ENCODE data around the gene RBM48.

Gene RBM48

DNA sequence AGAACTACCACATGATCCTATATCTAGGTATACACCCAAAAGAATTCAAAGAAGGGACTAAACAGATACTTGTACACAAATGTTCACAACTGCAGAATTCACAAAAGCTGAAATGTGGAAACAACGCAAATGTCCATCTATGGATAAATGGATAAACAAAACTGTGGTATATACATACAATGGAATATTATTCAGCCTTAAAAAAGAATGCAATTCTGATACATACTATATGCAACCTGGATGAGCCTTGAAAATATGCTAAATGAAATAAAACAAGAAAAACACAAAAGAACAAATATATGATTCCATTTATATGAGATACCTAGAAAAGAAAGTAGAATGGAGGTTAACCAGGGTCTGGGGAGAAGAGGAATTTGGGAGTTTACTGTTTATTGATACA, 54.4 kb downstream of the RBM48 start:
- TF ChIP-seq, protein P1, sequence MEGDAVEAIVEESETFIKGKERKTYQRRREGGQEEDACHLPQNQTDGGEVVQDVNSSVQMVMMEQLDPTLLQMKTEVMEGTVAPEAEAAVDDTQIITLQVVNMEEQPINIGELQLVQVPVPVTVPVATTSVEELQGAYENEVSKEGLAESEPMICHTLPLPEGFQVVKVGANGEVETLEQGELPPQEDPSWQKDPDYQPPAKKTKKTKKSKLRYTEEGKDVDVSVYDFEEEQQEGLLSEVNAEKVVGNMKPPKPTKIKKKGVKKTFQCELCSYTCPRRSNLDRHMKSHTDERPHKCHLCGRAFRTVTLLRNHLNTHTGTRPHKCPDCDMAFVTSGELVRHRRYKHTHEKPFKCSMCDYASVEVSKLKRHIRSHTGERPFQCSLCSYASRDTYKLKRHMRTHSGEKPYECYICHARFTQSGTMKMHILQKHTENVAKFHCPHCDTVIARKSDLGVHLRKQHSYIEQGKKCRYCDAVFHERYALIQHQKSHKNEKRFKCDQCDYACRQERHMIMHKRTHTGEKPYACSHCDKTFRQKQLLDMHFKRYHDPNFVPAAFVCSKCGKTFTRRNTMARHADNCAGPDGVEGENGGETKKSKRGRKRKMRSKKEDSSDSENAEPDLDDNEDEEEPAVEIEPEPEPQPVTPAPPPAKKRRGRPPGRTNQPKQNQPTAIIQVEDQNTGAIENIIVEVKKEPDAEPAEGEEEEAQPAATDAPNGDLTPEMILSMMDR (IDR thresholded peaks at IDR 0.05; ENCODE audit: poor library complexity, severe bottlenecking) = no peak
- Histone ChIP-seq H3K27me3 (ENCODE audit: insufficient read depth, poor library complexity, severe bottlenecking) (no peaks in the 10 kb centered on the region), H3K9me3 (ENCODE audit: severe bottlenecking) (no peaks in the 10 kb centered on the region), H3K4me1 (ENCODE audit: insufficient read depth, poor library complexity, severe bottlenecking) (peaks cover 24% of the 10 kb centered on the region), H3K4me3 (ENCODE audit: severe bottlenecking) (no peak overlapping the region), H3K36me3 (ENCODE audit: low read depth) (peaks cover 64% of the 10 kb centered on the region), H3K27ac (ENCODE audit: poor library complexity, severe bottlenecking) (no peak overlapping the region)
- DNase-seq (ENCODE audit: low spot score) (no peak), ATAC-seq (ENCODE audit: low read depth) (no peak)

DNA sequence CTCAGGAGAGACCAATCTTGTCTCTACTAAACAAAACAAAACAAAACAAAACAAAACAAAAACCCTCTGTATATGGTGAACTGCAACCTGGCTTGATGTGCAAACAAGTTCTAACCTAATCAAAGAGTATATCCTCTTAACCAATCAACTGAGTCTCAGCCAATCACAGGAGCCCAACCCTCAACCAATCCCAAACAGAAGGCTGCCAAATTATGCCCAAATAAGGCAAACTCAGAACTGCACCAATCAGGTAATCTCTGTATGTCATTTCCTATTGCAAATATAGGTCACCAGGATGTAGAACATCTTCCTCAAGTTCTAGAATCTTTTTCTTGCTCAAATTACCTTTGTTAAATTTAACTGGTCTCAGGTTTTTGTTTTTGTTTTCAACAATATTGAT, 56.4 kb downstream of the RBM48 start:
- Histone ChIP-seq H3K4me3 (ENCODE audit: severe bottlenecking) (no peak overlapping the region), H3K4me1 (ENCODE audit: insufficient read depth, poor library complexity, severe bottlenecking) (peaks cover 24% of the 10 kb centered on the region), H3K9me3 (ENCODE audit: severe bottlenecking) (no peaks in the 10 kb centered on the region), H3K36me3 (ENCODE audit: low read depth) (peaks cover 50% of the 10 kb centered on the region), H3K27ac (ENCODE audit: poor library complexity, severe bottlenecking) (no peak overlapping the region), H3K27me3 (ENCODE audit: insufficient read depth, poor library complexity, severe bottlenecking) (no peaks in the 10 kb centered on the region)
- DNase-seq (ENCODE audit: low spot score) (no peak), ATAC-seq (ENCODE audit: low read depth) (peak; percentile 26; the same call in 1 of the 3 replicates)
- TF ChIP-seq, protein P1 (IDR thresholded peaks at IDR 0.05; ENCODE audit: poor library complexity, severe bottlenecking) = no peak

DNA sequence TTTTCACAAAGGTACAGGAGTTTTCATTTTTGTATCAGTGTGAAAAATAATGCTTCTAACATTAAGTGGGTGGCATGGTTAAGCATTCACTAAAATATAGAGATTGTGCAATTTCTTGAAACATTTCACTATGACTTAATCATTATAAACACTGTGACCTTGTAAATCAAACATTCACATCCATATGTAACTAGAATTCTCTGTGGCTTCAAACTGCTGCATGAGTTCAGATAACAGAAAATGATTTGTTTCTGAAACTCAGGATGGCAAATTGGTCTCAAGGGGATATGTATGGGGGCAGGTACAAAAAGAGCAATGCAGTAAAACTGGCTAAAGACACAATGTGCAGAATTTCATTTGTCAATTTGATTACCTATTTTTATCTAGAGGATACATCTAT, 57.8 kb downstream of the RBM48 start:
- Histone ChIP-seq H3K27me3 (ENCODE audit: insufficient read depth, poor library complexity, severe bottlenecking) (no peaks in the 10 kb centered on the region), H3K4me1 (ENCODE audit: insufficient read depth, poor library complexity, severe bottlenecking) (peaks cover 24% of the 10 kb centered on the region), H3K9me3 (ENCODE audit: severe bottlenecking) (no peaks in the 10 kb centered on the region), H3K27ac (ENCODE audit: poor library complexity, severe bottlenecking) (no peak overlapping the region), H3K36me3 (ENCODE audit: low read depth) (peaks cover 35% of the 10 kb centered on the region), H3K4me3 (ENCODE audit: severe bottlenecking) (no peak overlapping the region)
- TF ChIP-seq, protein P1 (IDR thresholded peaks at IDR 0.05; ENCODE audit: poor library complexity, severe bottlenecking) = no peak
- no peak for ATAC-seq (ENCODE audit: low read depth)
- no peak for DNase-seq (ENCODE audit: low spot score)

DNA sequence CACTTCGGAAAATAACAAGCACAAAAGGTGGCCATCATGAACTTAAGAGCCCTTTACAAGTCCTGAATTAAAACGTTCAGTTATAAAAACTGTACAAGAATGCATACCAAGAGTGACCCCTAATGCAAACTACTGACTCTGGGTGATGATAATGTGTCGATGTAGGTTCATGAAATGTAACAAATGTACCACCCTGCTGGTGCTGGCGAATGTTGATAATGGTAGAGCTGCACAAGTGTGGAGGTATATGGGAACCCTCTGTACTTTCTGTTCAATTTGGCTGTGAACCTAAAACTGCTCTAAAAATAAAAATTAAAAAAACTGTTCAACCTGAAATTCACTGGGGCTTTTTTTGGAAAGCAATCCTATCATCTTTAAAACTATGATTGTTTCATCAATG, 58.2 kb downstream of the RBM48 start:
- TF ChIP-seq, protein P1 (IDR thresholded peaks at IDR 0.05; ENCODE audit: poor library complexity, severe bottlenecking) = no peak
- no peaks in the 10 kb centered on the region for H3K9me3 ChIP-seq (ENCODE audit: severe bottlenecking)
- no peak overlapping the region for H3K27ac ChIP-seq (ENCODE audit: poor library complexity, severe bottlenecking)
- H3K36me3 ChIP-seq (ENCODE audit: low read depth) = peaks cover 32% of the 10 kb centered on the region
- ATAC-seq (ENCODE audit: low read depth) (no peak), DNase-seq (ENCODE audit: low spot score) (no peak)
- peaks cover 24% of the 10 kb centered on the region for H3K4me1 ChIP-seq (ENCODE audit: insufficient read depth, poor library complexity, severe bottlenecking)
- no peak overlapping the region for H3K4me3 ChIP-seq (ENCODE audit: severe bottlenecking)
- no peaks in the 10 kb centered on the region for H3K27me3 ChIP-seq (ENCODE audit: insufficient read depth, poor library complexity, severe bottlenecking)

Measured in RWPE2 (cell line).